ENCODE data around the gene UQCC3. TPM values are rescaled to one million over a fixed set of nuclear protein-coding genes. Genes with fewer than 3 reads are reported as not detected.
A peak's percentile ranks its signal among the peaks of the same experiment; 100 is the strongest.

UQCC3 gene, protein sequence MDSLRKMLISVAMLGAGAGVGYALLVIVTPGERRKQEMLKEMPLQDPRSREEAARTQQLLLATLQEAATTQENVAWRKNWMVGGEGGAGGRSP
- total RNA-seq: 7.6 TPM
- polyA plus RNA-seq (ENCODE audit: insufficient read depth, low read depth, low replicate concordance): 24.8 TPM
- long read RNA-seq, donor 1, transcript UQCC3-201 (2 exons, 1,947 nt): major isoform, 26 of 26 reads
- long read RNA-seq, donor 1, partial matches to known transcripts: 0 of 26 reads
- long read RNA-seq, donor 1, other reads (novel, unspliced or antisense): 0 of 26 reads
- long read RNA-seq, donor 2, transcript UQCC3-201 (2 exons, 1,947 nt): major isoform, 34 of 267 reads
- long read RNA-seq, donor 2, partial matches to known transcripts: 130 of 267 reads
- long read RNA-seq, donor 2, other reads (novel, unspliced or antisense): 103 of 267 reads
- long read RNA-seq, donor 3, transcript UQCC3-201 (2 exons, 1,947 nt): major isoform, 36 of 424 reads
- long read RNA-seq, donor 3, partial matches to known transcripts: 219 of 424 reads
- long read RNA-seq, donor 3, other reads (novel, unspliced or antisense): 169 of 424 reads
- long read RNA-seq, donor 4, transcript UQCC3-201 (2 exons, 1,947 nt): major isoform, 28 of 159 reads
- long read RNA-seq, donor 4, partial matches to known transcripts: 131 of 159 reads
- long read RNA-seq, donor 4, other reads (novel, unspliced or antisense): 0 of 159 reads
- long read RNA-seq, donor 5, partial matches to known transcripts: 0 of 2 reads
- long read RNA-seq, donor 5, other reads (novel, unspliced or antisense): 0 of 2 reads
- long read RNA-seq, donor 6, transcript UQCC3-201 (2 exons, 1,947 nt): major isoform, 37 of 147 reads
- long read RNA-seq, donor 6, partial matches to known transcripts: 76 of 147 reads
- long read RNA-seq, donor 6, other reads (novel, unspliced or antisense): 34 of 147 reads
- long read RNA-seq, donor 7, transcript UQCC3-201 (2 exons, 1,947 nt): major isoform, 10 of 20 reads
- long read RNA-seq, donor 7, partial matches to known transcripts: 0 of 20 reads
- long read RNA-seq, donor 7, other reads (novel, unspliced or antisense): 10 of 20 reads
- long read RNA-seq, donor 8, transcript UQCC3-201 (2 exons, 1,947 nt): major isoform, 30 of 119 reads
- long read RNA-seq, donor 8, partial matches to known transcripts: 70 of 119 reads
- long read RNA-seq, donor 8, other reads (novel, unspliced or antisense): 19 of 119 reads
- long read RNA-seq, donor 9, transcript UQCC3-201 (2 exons, 1,947 nt): major isoform, 21 of 57 reads
- long read RNA-seq, donor 9, partial matches to known transcripts: 28 of 57 reads
- long read RNA-seq, donor 9, other reads (novel, unspliced or antisense): 8 of 57 reads
- long read RNA-seq, donor 10, transcript UQCC3-201 (2 exons, 1,947 nt): major isoform, 26 of 253 reads
- long read RNA-seq, donor 10, partial matches to known transcripts: 227 of 253 reads
- long read RNA-seq, donor 10, other reads (novel, unspliced or antisense): 0 of 253 reads

DNA sequence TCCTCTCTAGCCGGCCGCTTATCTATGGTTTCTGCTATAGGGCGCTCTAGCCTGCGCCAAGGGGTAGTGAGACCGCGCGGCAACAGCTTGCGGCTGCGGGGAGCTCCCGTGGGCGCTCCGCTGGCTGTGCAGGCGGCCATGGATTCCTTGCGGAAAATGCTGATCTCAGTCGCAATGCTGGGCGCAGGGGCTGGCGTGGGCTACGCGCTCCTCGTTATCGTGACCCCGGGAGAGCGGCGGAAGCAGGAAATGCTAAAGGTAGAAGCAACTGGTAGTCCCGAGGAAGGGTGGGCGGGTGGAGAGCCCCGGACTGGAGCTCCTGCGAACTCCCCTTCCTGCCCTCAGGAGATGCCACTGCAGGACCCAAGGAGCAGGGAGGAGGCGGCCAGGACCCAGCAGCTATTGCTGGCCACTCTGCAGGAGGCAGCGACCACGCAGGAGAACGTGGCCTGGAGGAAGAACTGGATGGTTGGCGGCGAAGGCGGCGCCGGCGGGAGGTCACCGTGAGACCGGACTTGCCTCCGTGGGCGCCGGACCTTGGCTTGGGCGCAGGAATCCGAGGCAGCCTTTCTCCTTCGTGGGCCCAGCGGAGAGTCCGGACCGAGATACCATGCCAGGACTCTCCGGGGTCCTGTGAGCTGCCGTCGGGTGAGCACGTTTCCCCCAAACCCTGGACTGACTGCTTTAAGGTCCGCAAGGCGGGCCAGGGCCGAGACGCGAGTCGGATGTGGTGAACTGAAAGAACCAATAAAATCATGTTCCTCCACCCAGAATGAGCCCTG, at the start of gene UQCC3, which contains the start of gene LBHD1:
Gene UQCC3 (plus strand): TSS at position 66 of the 782 bp plus-strand sequence. CDS start 73 bp downstream, at position 139.
Gene LBHD1 (minus strand): TSS at position 660 of the 782 bp plus-strand sequence. CDS start 2,236 bp downstream, outside the sequence.
- TF ChIP-seq CTCF (IDR thresholded peaks at IDR 0.05; ENCODE audit: borderline replicate concordance, extremely low read depth, insufficient read depth): no peak
- Histone ChIP-seq H3K9me3 (ENCODE audit: control insufficient read depth in 2 of 3, insufficient read depth in 1 of 3, low read length in 3 of 3) (no peaks in the 10 kb centered on the region), H3K9ac (ENCODE audit: low read length in 3 of 3) (peak within 1 kb of the TSS; percentile 43 to 94 (median 73)), H3K4me3 (ENCODE audit: low read length in 3 of 3) (peak within 1 kb of the TSS; percentile 92 to 98 (median 94)), H3K27me3 (ENCODE audit: control insufficient read depth, insufficient read depth, low read length) (no peaks in the 10 kb centered on the region), H3K4me1 (ENCODE audit: control insufficient read depth in 2 of 3, insufficient read depth in 2 of 3, low read depth in 1 of 3, low read length in 3 of 3) (peaks cover 0 to 12% (median 11%) of the 10 kb centered on the region in 3 donors), H3K27ac (ENCODE audit: low read depth in 2 of 2, low read length in 2 of 2) (peak within 1 kb of the TSS; percentile 59 to 88), H3K36me3 (ENCODE audit: control insufficient read depth in 2 of 3, insufficient read depth in 3 of 3, low read length in 3 of 3) (peaks cover 0 to 2% (median 0%) of the 10 kb centered on the region in 3 donors)
- no peak for FAIRE-seq
- intact Hi-C loops (cut with DNase I): no loop called here
- DNase-seq: peak; percentile 85 to 94 (median 91)

DNA sequence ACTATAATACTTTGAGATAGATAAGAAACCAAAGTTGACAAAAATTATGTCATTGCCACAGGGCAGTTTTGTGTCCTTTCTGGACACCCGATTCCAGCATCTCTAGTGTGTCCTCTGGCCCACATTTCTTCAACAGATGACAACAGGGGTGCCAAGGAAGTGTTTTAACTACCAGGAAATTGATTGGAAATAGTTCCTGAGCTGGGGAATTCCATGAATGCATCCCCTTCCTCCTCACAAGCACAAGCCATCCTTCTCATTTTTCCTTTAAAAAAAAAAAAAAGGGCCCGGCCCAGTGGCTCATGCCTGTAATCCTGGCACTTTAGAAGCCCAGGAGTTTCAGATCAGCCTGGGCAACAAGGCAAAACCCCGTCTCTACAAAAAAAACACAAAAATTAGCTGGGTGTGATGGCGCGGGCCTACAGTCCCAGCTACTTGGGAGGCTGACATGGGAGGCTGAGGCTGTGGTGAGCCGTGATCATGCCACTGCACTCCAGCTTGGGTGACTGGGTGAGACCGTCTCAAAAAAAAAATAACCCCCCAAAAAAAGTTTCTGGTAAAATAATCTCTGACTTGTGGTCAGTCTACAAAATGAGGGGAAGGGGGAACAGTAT, 48.9 kb upstream of the UQCC3 start:
- DNase-seq: no peak
- FAIRE-seq: no peak
- intact Hi-C loops (cut with DNase I): no loop called here
- Histone ChIP-seq H3K36me3 (ENCODE audit: control insufficient read depth in 2 of 3, insufficient read depth in 3 of 3, low read length in 3 of 3) (peaks cover 9 to 25% (median 21%) of the 10 kb centered on the region in 3 donors), H3K4me3 (ENCODE audit: low read length in 3 of 3) (peak overlapping the region in 2 of 3 donors; percentile 55 to 92), H3K9me3 (ENCODE audit: control insufficient read depth in 2 of 3, insufficient read depth in 1 of 3, low read length in 3 of 3) (no peaks in the 10 kb centered on the region), H3K4me1 (ENCODE audit: control insufficient read depth in 2 of 3, insufficient read depth in 2 of 3, low read depth in 1 of 3, low read length in 3 of 3) (peaks cover 5 to 14% (median 7%) of the 10 kb centered on the region in 3 donors), H3K9ac (ENCODE audit: low read length in 3 of 3) (peak overlapping the region in 2 of 3 donors; percentile 60 to 67), H3K27ac (ENCODE audit: low read depth in 2 of 2, low read length in 2 of 2) (peak overlapping the region; percentile 85 to 97), H3K27me3 (ENCODE audit: control insufficient read depth, insufficient read depth, low read length) (no peaks in the 10 kb centered on the region)
- TF ChIP-seq CTCF (IDR thresholded peaks at IDR 0.05; ENCODE audit: borderline replicate concordance, extremely low read depth, insufficient read depth): no peak

All from kidney (tissue), 22 donors.